GM12878 (cell line): ENCODE measurements around the gene HTN3. TPM values are rescaled to one million over a fixed set of nuclear protein-coding genes. Genes with fewer than 3 reads are reported as not detected.

Experiments used
- polyA plus RNA-seq, 11 experiments: library from polyadenylated mRNA; depleted of rRNA in 4 of 11; unstranded in 6 of 11; stranded (reverse) in 5 of 11; fragments of >200 nt; fragmentation: Nextera tagmentation in 4 of 11; fragmentation: Illumina TruSeq in 1 of 11; extraction: Ambion mirVana in 4 of 11; extraction: Trizol in 1 of 11; gene quantifications; 1 replicate in 1 of 11; 2 replicates in 10 of 11; pipeline versions ENCODE4 v1.2.1 to v1.2.3, GENCODE V29; 2011 to 2016; ENCODE audit warnings: inconsistent platforms in 2 of 11, missing spikeins in 2 of 11, low read depth in 1 of 11
- total RNA-seq, 4 experiments: library from RNA; depleted of rRNA in 3 of 4; stranded (reverse); fragments of >200 nt in 3 of 4; fragmentation: Illumina TruSeq in 1 of 4; extraction: Trizol in 1 of 4; gene quantifications; 2 replicates each; pipeline versions ENCODE4 v1.2.1 to v1.2.3, GENCODE V29; 2013 to 2021

The HTN3 gene
- total and polyA plus RNA-seq, 10 of the 15 experiments (the other 5 are each of a cell fraction or from before 2014, with no cell fraction given), result not detected

Other genes with a start within 250 kb of the HTN3 start
Only the 7 nearest of the 9 such genes appear.
- gene SULT1E1, start 168.3 kb upstream of the HTN3 start, total RNA-seq (2014; rRNA removed), result not detected in 2 replicates
- not detected in 2 replicates for gene SULT1E1, start 168.3 kb upstream of the HTN3 start, total RNA-seq (2014; rRNA removed; fragmentation: Illumina TruSeq; extraction: Trizol)
- not detected in 2 replicates for gene SULT1E1, start 168.3 kb upstream of the HTN3 start, total RNA-seq (2021)
- gene SULT1E1, start 168.3 kb upstream of the HTN3 start, polyA plus RNA-seq (2011; rRNA removed), result not detected in 2 replicates
- gene SULT1E1, start 168.3 kb upstream of the HTN3 start, polyA plus RNA-seq (2014; fragmentation: Illumina TruSeq; extraction: Trizol), result not detected in 2 replicates
- gene SULT1E1, start 168.3 kb upstream of the HTN3 start, polyA plus RNA-seq (2014; fragmentation: Nextera tagmentation; extraction: Ambion mirVana), result not detected
- gene SULT1E1, start 168.3 kb upstream of the HTN3 start, polyA plus RNA-seq (2014; rRNA removed), result not detected in 2 replicates
- not detected for gene SULT1E1, start 168.3 kb upstream of the HTN3 start, polyA plus RNA-seq (2016; fragmentation: Nextera tagmentation; extraction: Ambion mirVana)
- not detected in 2 replicates for gene CSN1S1, start 97.4 kb upstream of the HTN3 start, total RNA-seq (2014; rRNA removed)
- not detected in 2 replicates for gene CSN1S1, start 97.4 kb upstream of the HTN3 start, total RNA-seq (2014; rRNA removed; fragmentation: Illumina TruSeq; extraction: Trizol)
- not detected in 2 replicates for gene CSN1S1, start 97.4 kb upstream of the HTN3 start, total RNA-seq (2021)
- gene CSN1S1, start 97.4 kb upstream of the HTN3 start, polyA plus RNA-seq (2011; rRNA removed), result not detected in 2 replicates
- gene CSN1S1, start 97.4 kb upstream of the HTN3 start, polyA plus RNA-seq (2014; fragmentation: Illumina TruSeq; extraction: Trizol), result not detected in 2 replicates
- not detected for gene CSN1S1, start 97.4 kb upstream of the HTN3 start, polyA plus RNA-seq (2014; fragmentation: Nextera tagmentation; extraction: Ambion mirVana)
- gene CSN1S1, start 97.4 kb upstream of the HTN3 start, polyA plus RNA-seq (2014; rRNA removed), result not detected in 2 replicates
- not detected for gene CSN1S1, start 97.4 kb upstream of the HTN3 start, polyA plus RNA-seq (2016; fragmentation: Nextera tagmentation; extraction: Ambion mirVana)
- gene CSN2, start 62.7 kb upstream of the HTN3 start, total RNA-seq (2014; rRNA removed), result not detected in 2 replicates
- gene CSN2, start 62.7 kb upstream of the HTN3 start, total RNA-seq (2014; rRNA removed; fragmentation: Illumina TruSeq; extraction: Trizol), result not detected in 2 replicates
- gene CSN2, start 62.7 kb upstream of the HTN3 start, total RNA-seq (2021), result not detected in 2 replicates
- gene CSN2, start 62.7 kb upstream of the HTN3 start, polyA plus RNA-seq (2011; rRNA removed), result not detected in 2 replicates
- not detected in 2 replicates for gene CSN2, start 62.7 kb upstream of the HTN3 start, polyA plus RNA-seq (2014; fragmentation: Illumina TruSeq; extraction: Trizol)
- not detected for gene CSN2, start 62.7 kb upstream of the HTN3 start, polyA plus RNA-seq (2014; fragmentation: Nextera tagmentation; extraction: Ambion mirVana)
- gene CSN2, start 62.7 kb upstream of the HTN3 start, polyA plus RNA-seq (2014; rRNA removed), result not detected in 2 replicates
- gene CSN2, start 62.7 kb upstream of the HTN3 start, polyA plus RNA-seq (2016; fragmentation: Nextera tagmentation; extraction: Ambion mirVana), result not detected
- gene STATH, start 32.5 kb upstream of the HTN3 start, total RNA-seq (2014; rRNA removed), result not detected in 2 replicates
- gene STATH, start 32.5 kb upstream of the HTN3 start, total RNA-seq (2014; rRNA removed; fragmentation: Illumina TruSeq; extraction: Trizol), result not detected in 2 replicates
- not detected in 2 replicates for gene STATH, start 32.5 kb upstream of the HTN3 start, total RNA-seq (2021)
- not detected in 2 replicates for gene STATH, start 32.5 kb upstream of the HTN3 start, polyA plus RNA-seq (2011; rRNA removed)
- 0.21 TPM in 1 of 2 replicates, not detected in the other for gene STATH, start 32.5 kb upstream of the HTN3 start, polyA plus RNA-seq (2014; fragmentation: Illumina TruSeq; extraction: Trizol)
- gene STATH, start 32.5 kb upstream of the HTN3 start, polyA plus RNA-seq (2014; fragmentation: Nextera tagmentation; extraction: Ambion mirVana), result not detected
- not detected in 2 replicates for gene STATH, start 32.5 kb upstream of the HTN3 start, polyA plus RNA-seq (2014; rRNA removed)
- gene STATH, start 32.5 kb upstream of the HTN3 start, polyA plus RNA-seq (2016; fragmentation: Nextera tagmentation; extraction: Ambion mirVana), result not detected
- gene HTN1, start 22.0 kb downstream of the HTN3 start, total RNA-seq (2014; rRNA removed), result not detected in 2 replicates
- not detected in 2 replicates for gene HTN1, start 22.0 kb downstream of the HTN3 start, total RNA-seq (2014; rRNA removed; fragmentation: Illumina TruSeq; extraction: Trizol)
- not detected in 2 replicates for gene HTN1, start 22.0 kb downstream of the HTN3 start, total RNA-seq (2021)
- not detected in 2 replicates for gene HTN1, start 22.0 kb downstream of the HTN3 start, polyA plus RNA-seq (2011; rRNA removed)
- gene HTN1, start 22.0 kb downstream of the HTN3 start, polyA plus RNA-seq (2014; fragmentation: Illumina TruSeq; extraction: Trizol), result 0.03 TPM in 1 of 2 replicates, not detected in the other
- gene HTN1, start 22.0 kb downstream of the HTN3 start, polyA plus RNA-seq (2014; fragmentation: Nextera tagmentation; extraction: Ambion mirVana), result not detected
- gene HTN1, start 22.0 kb downstream of the HTN3 start, polyA plus RNA-seq (2014; rRNA removed), result not detected in 2 replicates
- gene HTN1, start 22.0 kb downstream of the HTN3 start, polyA plus RNA-seq (2016; fragmentation: Nextera tagmentation; extraction: Ambion mirVana), result not detected
- gene PRR27, start 125.8 kb downstream of the HTN3 start, total RNA-seq (2014; rRNA removed), result not detected in 2 replicates
- gene PRR27, start 125.8 kb downstream of the HTN3 start, total RNA-seq (2014; rRNA removed; fragmentation: Illumina TruSeq; extraction: Trizol), result not detected in 2 replicates
- not detected in 2 replicates for gene PRR27, start 125.8 kb downstream of the HTN3 start, total RNA-seq (2021)
- not detected in 2 replicates for gene PRR27, start 125.8 kb downstream of the HTN3 start, polyA plus RNA-seq (2011; rRNA removed)
- not detected in 2 replicates for gene PRR27, start 125.8 kb downstream of the HTN3 start, polyA plus RNA-seq (2014; fragmentation: Illumina TruSeq; extraction: Trizol)
- not detected for gene PRR27, start 125.8 kb downstream of the HTN3 start, polyA plus RNA-seq (2014; fragmentation: Nextera tagmentation; extraction: Ambion mirVana)
- gene PRR27, start 125.8 kb downstream of the HTN3 start, polyA plus RNA-seq (2014; rRNA removed), result not detected in 2 replicates
- gene PRR27, start 125.8 kb downstream of the HTN3 start, polyA plus RNA-seq (2016; fragmentation: Nextera tagmentation; extraction: Ambion mirVana), result not detected
- gene ODAM, start 167.3 kb downstream of the HTN3 start, total RNA-seq (2014; rRNA removed), result not detected in 2 replicates
- not detected in 2 replicates for gene ODAM, start 167.3 kb downstream of the HTN3 start, total RNA-seq (2014; rRNA removed; fragmentation: Illumina TruSeq; extraction: Trizol)
- gene ODAM, start 167.3 kb downstream of the HTN3 start, total RNA-seq (2021), result not detected in 2 replicates
- not detected in 2 replicates for gene ODAM, start 167.3 kb downstream of the HTN3 start, polyA plus RNA-seq (2011; rRNA removed)
- not detected in 2 replicates for gene ODAM, start 167.3 kb downstream of the HTN3 start, polyA plus RNA-seq (2014; fragmentation: Illumina TruSeq; extraction: Trizol)
- not detected for gene ODAM, start 167.3 kb downstream of the HTN3 start, polyA plus RNA-seq (2014; fragmentation: Nextera tagmentation; extraction: Ambion mirVana)
- gene ODAM, start 167.3 kb downstream of the HTN3 start, polyA plus RNA-seq (2014; rRNA removed), result not detected in 2 replicates
- not detected for gene ODAM, start 167.3 kb downstream of the HTN3 start, polyA plus RNA-seq (2016; fragmentation: Nextera tagmentation; extraction: Ambion mirVana)